OCI-LY1 (cell line): Measurements from ENCODE around the gene B3GNT2.

ENCODE experiments used
- CTCF ChIP-seq: fragments of 200-600 bp; sonication (generic), shearing (Covaris generic); IDR thresholded peaks from 2 replicates; pipeline ENCODE4 v1.5.1; 2017; ENCODE audit warnings: mild to moderate bottlenecking, antibody characterized with exemption, low read length, moderate library complexity, mixed read lengths
- EZH2 ChIP-seq: fragments of 200-600 bp; sonication (generic), shearing (Covaris generic); IDR thresholded peaks from 2 replicates; pipeline ENCODE4 v1.8.0; 2017; ENCODE audit warnings: borderline replicate concordance, mixed run types, mild to moderate bottlenecking, antibody characterized with exemption, low read length, moderate library complexity, mixed read lengths

GRCh38 chr2:62236499-62236898 lies 40.6 kb downstream of the B3GNT2 start:
- TF ChIP-seq CTCF (no peak), EZH2 (no peak)
